NT2/D1 (cell line): ENCODE results near the gene SHB.

Experiments used
- SUZ12 ChIP-seq: IDR thresholded peaks from 2 replicates; pipeline ENCODE4 v1.6.1; 2011; ENCODE audit not compliant: insufficient read length, insufficient read depth; ENCODE audit errors: extremely low read depth
- YY1 ChIP-seq: IDR thresholded peaks from 2 replicates; pipeline ENCODE4 v1.6.1; 2011; ENCODE audit not compliant: insufficient read length, insufficient read depth
- ZNF274 ChIP-seq: IDR thresholded peaks from 2 replicates; pipeline ENCODE4 v1.6.1; 2011; ENCODE audit warnings: mild to moderate bottlenecking, low read depth, low read length

GRCh38 chr9:38042626-38043357 lies 26.2 kb downstream of the SHB start:
- TF ChIP-seq SUZ12 (no peak), ZNF274 (no peak), YY1 (no peak)
